Nephron progenitor cell (in vitro differentiated cells): ENCODE measurements around the gene DGCR8.

ENCODE experiments used
- DNase-seq: peaks from one replicate; pipeline ENCODE4 v3.0.0; 2021
- H3K27ac Mint-ChIP-seq: 2 replicates; pipeline ENCODE4 v1.8.0; 2021; ENCODE audit warnings: mild to moderate bottlenecking, moderate library complexity, mixed read lengths
- H3K27me3 Mint-ChIP-seq: 2 replicates; pipeline ENCODE4 v1.8.0; 2021; ENCODE audit warnings: mild to moderate bottlenecking, low read depth, mixed read lengths; ENCODE audit not compliant: poor library complexity
- H3K36me3 Mint-ChIP-seq: 2 replicates; pipeline ENCODE4 v1.8.0; 2021; ENCODE audit warnings: low read depth, mixed read lengths
- H3K4me1 Mint-ChIP-seq: 2 replicates; pipeline ENCODE4 v1.8.0; 2021; ENCODE audit warnings: mixed read lengths
- H3K4me3 Mint-ChIP-seq: 2 replicates; pipeline ENCODE4 v1.8.0; 2021; ENCODE audit warnings: mild to moderate bottlenecking, moderate library complexity, mixed read lengths
- H3K9me3 Mint-ChIP-seq: 2 replicates; pipeline ENCODE4 v1.8.0; 2021; ENCODE audit warnings: mild to moderate bottlenecking, moderate library complexity, mixed read lengths
- TF ChIP-seq, protein P1 (sequence below): fragments of 200-600 bp; sonication (generic); IDR thresholded peaks from 2 replicates; pipeline ENCODE4 v1.5.0; 2021; ENCODE audit warnings: antibody characterized with exemption

DGCR8 gene

DNA sequence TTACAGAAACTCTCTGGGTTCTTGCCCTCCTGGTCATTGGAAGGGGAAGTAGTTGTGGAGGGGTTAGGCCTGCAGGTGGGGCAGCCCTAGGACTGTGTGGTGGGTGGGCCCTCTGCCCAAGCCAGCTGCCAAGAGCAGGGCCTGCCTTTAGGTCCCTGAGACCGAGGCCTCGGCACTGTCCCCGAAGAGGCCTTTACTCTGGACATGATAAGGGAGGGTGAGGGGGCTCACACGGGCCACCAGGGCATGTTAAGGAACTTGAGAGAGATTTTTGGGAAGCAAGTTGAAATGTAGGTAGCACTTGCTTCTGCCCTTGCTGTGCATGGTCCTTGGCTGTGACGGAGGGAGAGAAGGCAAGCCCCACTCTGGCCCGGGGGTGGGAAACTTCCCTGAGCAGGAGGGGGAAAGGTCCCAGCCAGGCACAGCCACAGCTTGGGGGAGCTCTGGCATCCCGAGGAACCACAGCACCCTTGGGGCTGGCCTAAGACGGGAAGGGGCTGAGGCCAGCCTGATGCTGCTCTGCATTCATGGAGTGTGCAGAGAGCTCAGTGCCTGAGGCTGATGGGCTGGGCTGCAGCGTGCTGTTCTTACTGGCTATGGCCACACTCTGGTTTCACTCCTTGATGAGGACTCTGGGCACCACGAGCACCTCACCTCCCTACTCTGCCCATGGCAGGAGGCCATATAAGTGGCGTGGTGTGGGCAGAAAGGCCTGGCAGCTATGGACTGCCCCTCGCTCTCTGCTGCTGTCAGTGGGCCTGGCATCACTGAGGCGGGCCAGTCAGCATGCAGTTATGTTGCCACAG is 28.1 kb downstream of the DGCR8 start:
- H3K4me1 Mint-ChIP-seq: no peaks in the 10 kb centered on the region
- no peak overlapping the region for H3K4me3 Mint-ChIP-seq

DNA sequence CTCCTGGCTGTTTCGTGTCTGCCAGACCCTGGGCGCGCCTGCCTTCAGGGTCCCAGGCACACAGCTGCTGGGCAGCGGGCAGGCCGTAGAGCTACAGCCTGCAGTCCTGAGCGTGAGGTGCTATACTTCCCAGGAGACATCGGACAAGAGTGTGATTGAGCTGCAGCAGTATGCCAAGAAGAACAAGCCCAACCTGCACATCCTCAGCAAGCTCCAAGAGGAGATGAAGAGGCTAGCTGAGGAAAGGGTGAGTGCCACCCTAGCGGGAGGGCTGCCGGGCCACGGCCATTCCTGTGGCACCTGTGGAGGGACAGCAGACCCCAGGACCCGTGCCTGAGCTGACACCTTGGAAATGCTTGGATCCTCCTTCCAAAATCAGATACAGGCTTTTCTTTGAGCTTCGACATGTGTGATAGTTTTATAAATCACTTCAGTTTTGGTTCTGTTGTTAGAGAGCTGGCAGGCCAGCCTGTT is 28.8 kb downstream of the DGCR8 start:
- no peak overlapping the region for H3K27ac Mint-ChIP-seq
- DNase-seq: no peak
- H3K27me3 Mint-ChIP-seq: no peaks in the 10 kb centered on the region
- H3K36me3 Mint-ChIP-seq: peaks cover 10% of the 10 kb centered on the region
- no peaks in the 10 kb centered on the region for H3K9me3 Mint-ChIP-seq
- H3K4me1 Mint-ChIP-seq: no peaks in the 10 kb centered on the region
- TF ChIP-seq, protein P1, sequence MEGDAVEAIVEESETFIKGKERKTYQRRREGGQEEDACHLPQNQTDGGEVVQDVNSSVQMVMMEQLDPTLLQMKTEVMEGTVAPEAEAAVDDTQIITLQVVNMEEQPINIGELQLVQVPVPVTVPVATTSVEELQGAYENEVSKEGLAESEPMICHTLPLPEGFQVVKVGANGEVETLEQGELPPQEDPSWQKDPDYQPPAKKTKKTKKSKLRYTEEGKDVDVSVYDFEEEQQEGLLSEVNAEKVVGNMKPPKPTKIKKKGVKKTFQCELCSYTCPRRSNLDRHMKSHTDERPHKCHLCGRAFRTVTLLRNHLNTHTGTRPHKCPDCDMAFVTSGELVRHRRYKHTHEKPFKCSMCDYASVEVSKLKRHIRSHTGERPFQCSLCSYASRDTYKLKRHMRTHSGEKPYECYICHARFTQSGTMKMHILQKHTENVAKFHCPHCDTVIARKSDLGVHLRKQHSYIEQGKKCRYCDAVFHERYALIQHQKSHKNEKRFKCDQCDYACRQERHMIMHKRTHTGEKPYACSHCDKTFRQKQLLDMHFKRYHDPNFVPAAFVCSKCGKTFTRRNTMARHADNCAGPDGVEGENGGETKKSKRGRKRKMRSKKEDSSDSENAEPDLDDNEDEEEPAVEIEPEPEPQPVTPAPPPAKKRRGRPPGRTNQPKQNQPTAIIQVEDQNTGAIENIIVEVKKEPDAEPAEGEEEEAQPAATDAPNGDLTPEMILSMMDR: no peak
- H3K4me3 Mint-ChIP-seq: no peak overlapping the region

More for the DNA sequence above, 28.1 kb downstream of the DGCR8 start:
- TF ChIP-seq, protein P1: no peak
- H3K9me3 Mint-ChIP-seq: no peaks in the 10 kb centered on the region
- H3K36me3 Mint-ChIP-seq: peaks cover 17% of the 10 kb centered on the region
- H3K27ac Mint-ChIP-seq: no peak overlapping the region
- DNase-seq: no peak
- no peaks in the 10 kb centered on the region for H3K27me3 Mint-ChIP-seq

DNA sequence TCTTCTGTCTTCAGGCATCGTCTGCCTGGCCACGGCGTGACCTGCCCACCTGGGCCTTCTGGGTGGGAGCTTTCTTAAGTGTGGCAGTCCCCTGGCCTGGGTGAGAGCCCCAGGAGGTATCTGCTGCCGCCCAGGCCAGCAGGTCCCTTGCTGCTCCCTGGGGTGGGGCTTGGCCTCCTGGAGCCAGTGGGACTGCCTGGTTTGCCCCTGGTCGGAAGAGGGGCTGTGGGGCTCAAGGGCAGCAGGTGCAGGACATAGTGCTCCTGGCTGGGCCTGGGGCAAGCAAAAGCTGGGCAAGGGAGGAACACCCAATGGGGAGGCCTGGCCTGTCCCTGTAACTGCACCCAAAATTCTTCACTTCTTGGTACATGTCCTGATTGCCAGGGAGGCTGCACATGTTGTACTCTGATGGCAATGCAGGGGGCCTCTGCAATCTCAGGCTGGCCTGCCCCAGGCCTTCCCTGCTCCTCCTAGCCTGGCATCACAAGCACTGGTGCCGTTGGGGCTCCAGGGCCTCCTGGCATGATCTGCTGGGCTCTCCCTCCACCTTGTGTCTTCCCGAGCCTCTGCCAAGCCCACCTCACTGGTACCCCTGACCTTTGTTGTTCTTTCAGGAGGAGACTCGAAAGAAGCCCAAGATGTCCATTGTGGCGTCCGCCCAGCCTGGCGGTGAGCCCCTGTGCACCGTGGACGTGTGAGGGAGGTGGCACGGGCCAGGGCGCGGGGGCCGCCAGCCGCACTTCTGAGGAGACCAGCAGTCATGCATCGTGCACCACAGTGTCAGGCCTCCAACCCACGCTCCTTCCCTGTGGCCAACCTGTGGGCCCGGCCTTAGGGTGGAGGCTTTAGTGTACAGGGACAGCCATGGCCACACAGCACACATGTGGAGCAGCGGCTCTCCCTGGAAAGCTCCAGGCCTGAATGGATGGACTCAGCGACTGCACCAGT is 29.6 kb downstream of the DGCR8 start:
- Mint-ChIP-seq H3K4me3 (no peak overlapping the region), H3K27ac (no peak overlapping the region), H3K27me3 (no peaks in the 10 kb centered on the region), H3K9me3 (no peaks in the 10 kb centered on the region), H3K4me1 (no peaks in the 10 kb centered on the region), H3K36me3 (peaks cover 13% of the 10 kb centered on the region)
- TF ChIP-seq, protein P1: no peak
- no peak for DNase-seq

DNA sequence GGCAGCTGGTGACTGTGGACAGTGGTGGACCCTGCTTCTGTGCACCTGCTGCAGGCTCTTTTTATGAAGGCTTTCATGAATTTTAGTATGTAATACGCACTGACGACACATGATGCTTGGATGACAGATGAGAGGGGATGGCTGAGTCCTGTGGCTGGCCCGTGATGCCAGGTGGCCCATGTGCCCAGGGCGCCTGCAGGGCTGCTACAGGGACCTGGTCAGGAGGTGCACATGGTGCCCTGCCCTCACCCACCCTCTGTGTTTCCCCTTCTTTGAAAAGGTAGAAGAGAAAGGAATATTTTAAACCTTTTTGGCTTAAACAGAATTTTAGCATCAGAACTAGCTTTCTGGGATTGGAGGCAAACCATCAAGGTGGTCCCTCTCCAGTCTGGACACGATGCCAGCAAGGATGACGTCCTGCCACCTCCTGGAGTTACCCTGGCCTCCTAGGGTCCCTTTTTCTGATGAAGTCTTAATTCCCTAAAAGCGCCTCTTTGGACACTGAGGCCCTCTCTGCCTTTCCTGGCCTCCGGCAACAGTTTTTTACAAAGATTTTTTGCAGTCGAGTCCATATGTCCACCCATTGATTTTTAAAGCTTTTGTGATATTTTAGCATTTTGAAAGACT is 30.4 kb downstream of the DGCR8 start:
- DNase-seq: no peak
- Mint-ChIP-seq H3K4me3 (no peak overlapping the region), H3K27ac (peak overlapping the region; percentile 75), H3K4me1 (peaks cover 4% of the 10 kb centered on the region), H3K9me3 (no peaks in the 10 kb centered on the region), H3K36me3 (peaks cover 18% of the 10 kb centered on the region), H3K27me3 (no peaks in the 10 kb centered on the region)
- TF ChIP-seq, protein P1: no peak

DNA sequence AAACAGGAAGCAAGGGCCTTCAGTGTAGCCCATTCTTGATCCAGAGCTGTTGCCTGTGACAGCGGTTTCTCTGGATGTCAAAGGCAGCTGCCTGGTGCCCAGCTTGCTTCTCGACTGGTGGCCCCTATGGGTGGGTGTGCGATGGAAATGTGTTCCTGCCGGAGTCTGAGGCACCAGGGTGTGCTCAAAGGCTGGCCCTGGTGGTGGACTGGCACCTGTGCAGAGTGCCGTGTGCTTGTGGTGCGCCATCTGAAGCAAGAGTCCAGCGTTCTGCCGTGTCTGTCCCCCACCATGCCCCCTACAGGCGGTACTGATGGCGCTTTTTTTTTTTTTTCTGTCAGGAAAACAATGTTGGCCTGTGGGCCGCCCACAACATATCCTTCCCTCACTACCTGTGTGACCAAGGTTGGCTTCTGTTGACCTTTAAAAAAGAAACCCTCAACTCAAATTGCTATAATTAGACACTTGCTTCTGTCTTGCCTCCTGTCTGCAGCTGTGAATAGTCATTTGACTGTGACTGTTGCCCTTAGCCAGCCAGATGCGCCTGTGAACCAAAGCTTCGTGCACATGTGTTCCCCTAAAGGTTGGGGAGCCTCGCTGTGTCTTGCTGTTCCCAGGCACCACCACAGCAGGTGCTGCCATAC is 31.1 kb downstream of the DGCR8 start:
- Mint-ChIP-seq H3K4me1 (peaks cover 6% of the 10 kb centered on the region), H3K27ac (peak overlapping the region; percentile 75), H3K9me3 (no peaks in the 10 kb centered on the region), H3K27me3 (no peaks in the 10 kb centered on the region), H3K36me3 (peaks cover 18% of the 10 kb centered on the region), H3K4me3 (no peak overlapping the region)
- DNase-seq: no peak
- TF ChIP-seq, protein P1: peak; percentile 30
